SH-SY5Y (cell line): Measurements from ENCODE around the gene SPSB3.

ENCODE experiments used
- GATA2 ChIP-seq: IDR thresholded peaks from 2 replicates; pipeline ENCODE4 v1.6.1; 2011; ENCODE audit warnings: mild to moderate bottlenecking, low read depth, low read length
- GATA3 ChIP-seq: IDR thresholded peaks from 2 replicates; pipeline ENCODE4 v1.6.1; 2011; ENCODE audit warnings: low read depth, mild to moderate bottlenecking, low read length, moderate library complexity

GRCh38 chr16:1772908-1773702, 9.3 kb downstream of the SPSB3 start, which contains the start of gene MRPS34:
- TF ChIP-seq GATA2, result no peak
- TF ChIP-seq GATA3, result no peak
